ENCODE results near the gene SPDYE18.
"Not testable (repeated sequence)": the region's sequence is repeated elsewhere in the genome, so short reads cannot be mapped to it uniquely, and the experiment has no call there.

- not testable (repeated sequence) for TF ChIP-seq CTCF (tag by site-specific recombination; IDR thresholded peaks at IDR 0.05); ZNF37A (tag by site-specific recombination; IDR thresholded peaks at IDR 0.05); ZNF146 (tag by site-specific recombination; IDR thresholded peaks at IDR 0.05); PRDM4 (tag by site-specific recombination; IDR thresholded peaks at IDR 0.05); ZNF248 (tag by site-specific recombination; IDR thresholded peaks at IDR 0.05); ZNF274 (IDR thresholded peaks at IDR 0.05; ENCODE audit: low read length); ZNF274 (tag by site-specific recombination; IDR thresholded peaks at IDR 0.05; ENCODE audit: borderline replicate concordance)
Measured at GRCh38 chr7:77092301-77092700, 29.9 kb upstream of the SPDYE18 start.

Measured in HEK293 (cell line).